ENCODE data around the gene PCBD1.

The PCBD1 gene

DNA sequence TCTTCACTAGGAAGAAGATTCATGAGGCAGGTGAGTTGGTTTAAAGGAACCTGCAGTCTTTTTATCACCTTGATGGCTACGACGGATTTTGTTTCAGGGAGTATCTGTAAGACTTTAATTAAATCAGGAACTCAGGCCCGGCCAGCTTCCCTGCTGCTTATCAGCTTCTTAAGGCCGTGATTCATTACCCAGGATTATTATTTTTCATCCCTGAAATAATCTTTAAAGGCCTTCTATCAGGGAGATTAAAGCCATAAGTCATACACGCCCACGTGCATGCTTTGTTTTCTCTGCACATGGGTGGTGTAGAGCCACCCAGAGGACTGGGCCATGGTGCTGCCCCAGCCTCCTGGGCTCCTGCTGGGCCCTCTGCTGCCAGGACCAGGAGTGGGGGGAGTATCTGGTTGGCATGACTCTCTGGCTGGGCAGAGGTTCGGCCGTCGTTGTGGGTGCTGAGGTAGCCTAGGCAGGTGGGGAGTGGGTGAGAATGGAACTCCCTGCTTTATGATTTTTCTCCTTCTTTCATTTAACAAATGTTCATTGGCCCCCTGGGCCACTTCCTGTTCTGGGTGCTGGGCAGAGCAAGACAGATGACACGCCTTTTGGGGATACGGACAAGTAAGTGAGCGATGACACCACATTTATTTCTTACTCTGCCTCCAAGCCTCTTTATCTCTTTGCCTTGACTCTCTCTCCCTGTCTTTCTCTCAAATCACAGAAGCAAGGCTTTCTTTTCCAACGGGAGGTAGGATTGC lies 39.0 kb upstream of the PCBD1 start:
- Histone ChIP-seq H3K4me1 (peaks cover 26% of the 10 kb centered on the region), H3K4me3 (ENCODE audit: low read depth, low read length) (no peak overlapping the region), H3K27me3 (no peaks in the 10 kb centered on the region), H3K9me3 (no peaks in the 10 kb centered on the region; the same call in 1 of the 2 replicates), H3K36me3 (no peaks in the 10 kb centered on the region)
- TF ChIP-seq, protein P1, sequence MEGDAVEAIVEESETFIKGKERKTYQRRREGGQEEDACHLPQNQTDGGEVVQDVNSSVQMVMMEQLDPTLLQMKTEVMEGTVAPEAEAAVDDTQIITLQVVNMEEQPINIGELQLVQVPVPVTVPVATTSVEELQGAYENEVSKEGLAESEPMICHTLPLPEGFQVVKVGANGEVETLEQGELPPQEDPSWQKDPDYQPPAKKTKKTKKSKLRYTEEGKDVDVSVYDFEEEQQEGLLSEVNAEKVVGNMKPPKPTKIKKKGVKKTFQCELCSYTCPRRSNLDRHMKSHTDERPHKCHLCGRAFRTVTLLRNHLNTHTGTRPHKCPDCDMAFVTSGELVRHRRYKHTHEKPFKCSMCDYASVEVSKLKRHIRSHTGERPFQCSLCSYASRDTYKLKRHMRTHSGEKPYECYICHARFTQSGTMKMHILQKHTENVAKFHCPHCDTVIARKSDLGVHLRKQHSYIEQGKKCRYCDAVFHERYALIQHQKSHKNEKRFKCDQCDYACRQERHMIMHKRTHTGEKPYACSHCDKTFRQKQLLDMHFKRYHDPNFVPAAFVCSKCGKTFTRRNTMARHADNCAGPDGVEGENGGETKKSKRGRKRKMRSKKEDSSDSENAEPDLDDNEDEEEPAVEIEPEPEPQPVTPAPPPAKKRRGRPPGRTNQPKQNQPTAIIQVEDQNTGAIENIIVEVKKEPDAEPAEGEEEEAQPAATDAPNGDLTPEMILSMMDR (IDR thresholded peaks at IDR 0.05; ENCODE audit: low read depth, low read length) = no peak
- DNase-seq = no peak

DNA sequence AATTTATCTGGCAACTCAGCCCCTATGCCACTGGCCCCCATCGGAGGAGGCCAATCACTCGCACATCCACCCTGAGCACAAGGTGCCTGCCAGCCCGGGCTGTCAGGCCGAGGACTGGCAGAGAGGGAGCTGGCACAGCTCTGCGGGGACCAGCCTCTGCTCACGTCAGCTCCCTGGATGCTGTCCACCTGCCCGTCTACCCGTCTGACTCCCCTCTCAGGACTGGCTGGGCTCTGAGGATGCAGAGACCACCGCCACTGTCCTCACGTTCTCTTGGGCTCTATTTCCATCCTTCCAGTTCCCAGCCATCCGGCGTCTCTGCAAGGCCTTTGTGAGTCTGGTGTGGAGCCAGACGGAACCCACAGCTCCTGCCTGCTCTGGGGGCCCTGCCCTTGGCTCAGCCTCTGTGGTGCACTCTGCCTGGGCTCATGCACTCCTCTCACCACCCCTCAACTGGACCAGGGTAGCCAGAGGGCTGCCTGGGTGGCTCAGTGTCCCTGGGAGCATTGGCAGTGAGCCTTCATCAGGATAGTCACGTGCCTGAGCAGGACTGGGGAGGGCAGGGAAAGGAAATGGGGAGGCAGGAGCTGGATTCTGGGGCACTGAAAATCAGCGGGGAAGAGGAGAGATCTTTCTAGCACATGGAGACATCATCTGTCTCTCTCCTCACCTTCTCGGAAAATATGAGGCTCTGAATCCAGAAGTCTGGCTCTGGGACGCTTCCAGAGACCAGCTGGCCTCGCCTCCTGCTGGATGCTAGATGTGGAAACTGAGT lies 38.0 kb upstream of the PCBD1 start:
- Histone ChIP-seq H3K36me3 (no peaks in the 10 kb centered on the region), H3K4me3 (ENCODE audit: low read depth, low read length) (no peak overlapping the region), H3K9me3 (no peaks in the 10 kb centered on the region), H3K27me3 (no peaks in the 10 kb centered on the region), H3K4me1 (peaks cover 26% of the 10 kb centered on the region)
- DNase-seq = no peak
- TF ChIP-seq, protein P1 (IDR thresholded peaks at IDR 0.05; ENCODE audit: low read depth, low read length) = no peak

DNA sequence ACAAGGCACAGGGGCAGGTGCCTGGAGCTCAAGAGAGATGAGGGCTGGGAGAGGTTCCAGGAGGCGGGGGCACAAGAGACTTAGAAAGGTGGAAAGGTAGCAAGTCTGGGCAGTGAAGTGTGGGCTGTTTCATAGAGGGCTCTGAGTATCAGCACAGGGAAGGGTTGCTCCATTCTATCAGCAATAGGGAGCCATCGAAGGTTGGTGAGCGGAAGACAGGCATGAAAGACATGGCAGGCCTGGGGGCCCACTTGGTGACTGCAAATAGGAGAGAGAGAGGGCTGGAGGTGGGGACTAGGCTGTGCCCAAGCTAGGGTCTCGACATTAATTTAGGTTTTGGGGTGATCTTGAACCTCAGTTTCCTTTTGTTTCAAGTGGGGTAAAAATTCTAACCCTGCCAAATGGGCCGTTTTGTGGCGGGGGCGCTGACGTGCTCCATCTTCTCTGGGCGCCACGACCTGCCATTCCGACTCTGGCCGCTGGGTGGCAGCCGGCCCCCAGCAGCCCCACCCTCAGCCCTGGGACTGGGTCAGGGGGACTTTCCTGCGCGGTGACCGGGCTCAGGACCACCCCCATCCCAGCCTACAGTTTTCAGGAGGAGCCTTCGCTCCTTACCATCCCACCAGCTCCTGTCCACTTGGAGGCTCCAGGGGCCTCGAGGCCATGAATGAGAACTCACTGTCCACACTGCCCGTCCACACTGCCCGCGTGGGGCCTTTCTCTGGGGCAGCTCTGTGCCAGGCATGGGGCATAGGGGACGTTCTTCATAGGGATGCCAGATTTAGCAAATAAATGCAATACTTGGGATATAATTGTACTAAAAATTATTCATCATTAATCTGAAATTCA lies 37.2 kb upstream of the PCBD1 start:
- Histone ChIP-seq H3K36me3 (no peaks in the 10 kb centered on the region), H3K4me3 (ENCODE audit: low read depth, low read length) (no peak overlapping the region), H3K4me1 (peaks cover 26% of the 10 kb centered on the region), H3K27me3 (no peaks in the 10 kb centered on the region), H3K9me3 (no peaks in the 10 kb centered on the region)
- DNase-seq = peak; percentile 71
- TF ChIP-seq, protein P1 (IDR thresholded peaks at IDR 0.05; ENCODE audit: low read depth, low read length) = peak; percentile 89

DNA sequence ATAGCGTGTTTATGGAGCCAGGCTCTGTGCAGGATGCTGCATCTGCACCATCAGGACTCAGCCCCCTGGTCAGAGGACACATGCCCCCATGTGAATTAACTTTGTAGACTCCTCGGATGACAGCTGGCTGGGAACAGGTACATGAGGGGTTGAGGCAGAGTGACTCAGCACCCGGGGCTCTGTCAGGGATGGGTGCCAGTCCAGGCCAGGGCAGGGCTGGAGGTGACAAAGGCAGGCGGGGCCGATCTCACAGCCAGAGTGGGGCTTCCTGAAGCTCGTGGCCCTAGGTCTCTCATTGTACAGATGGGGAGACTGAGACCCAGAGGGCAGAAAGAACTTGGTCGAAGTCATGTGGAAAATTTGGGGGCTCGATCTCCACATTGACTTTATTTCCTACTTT lies 35.3 kb upstream of the PCBD1 start:
- DNase-seq = no peak
- H3K36me3 ChIP-seq = no peaks in the 10 kb centered on the region
- no peaks in the 10 kb centered on the region for H3K9me3 ChIP-seq
- H3K4me1 ChIP-seq = peaks cover 26% of the 10 kb centered on the region
- H3K4me3 ChIP-seq (ENCODE audit: low read depth, low read length) = no peak overlapping the region
- TF ChIP-seq, protein P1 (IDR thresholded peaks at IDR 0.05; ENCODE audit: low read depth, low read length) = no peak
- H3K27me3 ChIP-seq = no peaks in the 10 kb centered on the region

DNA sequence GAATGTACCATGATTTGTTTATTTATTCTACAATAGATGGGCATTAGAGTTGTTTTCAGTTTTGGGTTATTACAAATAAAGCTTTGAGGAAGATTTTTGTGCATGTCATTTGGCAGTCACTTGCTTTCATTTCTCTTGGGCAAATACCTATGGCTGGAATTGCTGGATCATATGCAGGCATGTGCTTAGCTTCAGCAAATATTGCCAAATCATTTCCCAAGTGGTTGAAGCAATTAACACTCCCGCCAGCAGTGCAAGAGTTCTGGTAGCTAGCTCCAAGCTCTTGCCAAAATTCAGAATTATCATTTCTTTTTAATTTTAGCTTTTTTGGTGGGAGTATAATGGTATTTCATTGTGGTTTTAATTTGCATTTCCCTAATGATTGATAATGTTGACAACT lies 32.9 kb upstream of the PCBD1 start:
- H3K27me3 ChIP-seq = no peaks in the 10 kb centered on the region
- no peak for DNase-seq
- no peaks in the 10 kb centered on the region for H3K36me3 ChIP-seq
- H3K4me1 ChIP-seq = peaks cover 7% of the 10 kb centered on the region
- no peaks in the 10 kb centered on the region for H3K9me3 ChIP-seq
- H3K4me3 ChIP-seq (ENCODE audit: low read depth, low read length) = no peak overlapping the region
- TF ChIP-seq, protein P1 (IDR thresholded peaks at IDR 0.05; ENCODE audit: low read depth, low read length) = no peak
